NCI-H2081 treated with DMSO at 0.1 percent for 48 hours (cell line): Measurements from ENCODE around the gene CMTM3.
"Not testable (repeated sequence)": the region's sequence is repeated elsewhere in the genome, so short reads cannot be mapped to it uniquely, and the experiment has no call there.

Source experiments
- DNase-seq: peaks from one replicate; lab custom pipeline; 2025; lab: John Stamatoyannopoulos, UW

The CMTM3 gene, protein sequence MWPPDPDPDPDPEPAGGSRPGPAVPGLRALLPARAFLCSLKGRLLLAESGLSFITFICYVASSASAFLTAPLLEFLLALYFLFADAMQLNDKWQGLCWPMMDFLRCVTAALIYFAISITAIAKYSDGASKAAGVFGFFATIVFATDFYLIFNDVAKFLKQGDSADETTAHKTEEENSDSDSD

DNA sequence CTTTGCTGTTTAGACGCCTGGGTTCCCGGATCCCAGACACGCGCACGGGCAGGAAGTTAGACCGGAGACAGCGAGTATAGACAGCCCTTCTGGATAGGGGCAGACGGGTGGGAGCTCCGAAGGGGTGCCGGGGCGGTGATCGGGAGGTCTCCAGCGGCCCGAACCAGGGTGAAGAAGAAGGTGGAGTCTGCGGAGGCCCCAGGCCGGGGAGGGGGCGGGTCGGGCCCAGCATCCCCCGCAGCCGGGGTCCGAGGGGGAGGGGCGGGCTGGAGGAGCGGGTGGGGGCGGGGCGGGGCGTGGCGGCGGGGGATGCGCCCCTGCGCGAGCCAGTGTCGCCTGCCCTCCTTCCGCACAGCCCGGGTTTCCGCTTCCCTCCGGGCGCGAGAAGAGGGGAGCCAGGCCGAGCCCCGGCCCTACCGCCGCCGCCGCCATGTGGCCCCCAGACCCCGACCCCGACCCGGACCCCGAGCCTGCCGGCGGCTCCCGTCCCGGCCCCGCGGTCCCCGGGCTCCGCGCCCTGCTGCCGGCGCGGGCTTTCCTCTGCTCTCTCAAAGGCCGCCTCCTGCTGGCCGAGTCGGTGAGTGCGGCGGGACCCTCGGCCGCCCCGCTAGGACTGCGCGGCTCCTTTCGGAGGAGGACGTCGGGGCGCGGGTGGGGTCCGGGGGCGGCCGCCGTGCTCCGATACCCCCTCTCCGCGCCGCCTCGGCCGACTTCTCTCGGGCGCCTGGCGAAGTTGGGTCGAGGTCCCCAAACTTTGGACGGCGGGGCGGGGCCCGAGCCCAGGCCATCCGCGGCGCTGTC is at the start of gene CMTM3:
CMTM3 (plus strand) TSS at position 329 of the 801 bp plus-strand sequence; CDS start at position 431, 102 bp downstream.
- no peak for DNase-seq

DNA sequence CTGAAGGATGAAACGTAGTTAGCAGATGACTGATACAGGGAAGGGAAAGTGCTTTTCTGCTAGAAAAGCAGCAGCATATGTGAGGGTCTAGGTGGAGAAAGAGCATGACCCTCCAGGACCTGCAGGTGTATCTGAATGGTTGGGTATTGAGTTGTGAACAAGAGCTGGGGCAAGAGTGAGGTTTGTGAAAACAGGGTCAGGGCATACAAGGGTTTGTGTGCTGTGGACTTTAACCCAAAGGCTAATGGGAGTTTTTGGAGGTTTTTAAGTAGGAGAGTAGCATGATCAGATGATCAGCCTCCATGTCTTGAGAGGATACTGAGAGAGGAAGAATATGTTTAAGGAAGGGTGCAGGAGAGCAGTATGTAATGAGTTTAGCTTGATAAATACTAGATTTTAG is 44.4 kb upstream of the CMTM3 start:
- no peak for DNase-seq

DNA sequence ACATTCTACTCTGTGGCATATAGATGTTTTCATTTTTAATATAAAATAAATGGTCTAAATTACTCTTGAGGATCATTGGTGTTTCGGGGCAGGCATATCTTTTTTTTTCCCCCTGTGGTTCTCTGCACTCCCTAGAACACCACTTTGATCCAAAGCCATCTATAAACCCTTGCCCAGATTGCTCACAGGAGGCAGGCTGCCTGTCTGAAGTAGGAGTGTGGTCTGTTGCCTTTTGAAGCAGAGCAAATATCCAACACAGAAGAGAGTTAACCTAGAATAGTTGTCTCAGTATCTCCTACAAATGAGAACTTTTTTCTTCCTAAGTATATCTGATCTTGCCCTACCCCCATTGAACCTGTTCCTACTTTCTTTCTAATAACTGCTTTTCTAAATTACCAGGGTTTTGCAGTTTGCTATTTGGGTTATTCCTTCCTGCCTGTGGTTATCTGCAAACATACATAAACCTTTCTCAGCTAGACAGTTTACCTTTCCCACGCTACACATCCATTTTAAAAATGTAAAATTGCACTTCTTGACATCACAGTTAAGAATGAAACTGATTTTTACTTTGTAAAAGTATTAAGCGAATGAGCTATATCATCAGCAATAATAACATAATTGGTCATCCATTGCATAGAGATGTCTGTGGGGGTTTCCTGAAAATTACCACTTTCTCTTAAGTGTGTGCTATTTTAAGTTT is 43.0 kb upstream of the CMTM3 start:
- no peak for DNase-seq

DNA sequence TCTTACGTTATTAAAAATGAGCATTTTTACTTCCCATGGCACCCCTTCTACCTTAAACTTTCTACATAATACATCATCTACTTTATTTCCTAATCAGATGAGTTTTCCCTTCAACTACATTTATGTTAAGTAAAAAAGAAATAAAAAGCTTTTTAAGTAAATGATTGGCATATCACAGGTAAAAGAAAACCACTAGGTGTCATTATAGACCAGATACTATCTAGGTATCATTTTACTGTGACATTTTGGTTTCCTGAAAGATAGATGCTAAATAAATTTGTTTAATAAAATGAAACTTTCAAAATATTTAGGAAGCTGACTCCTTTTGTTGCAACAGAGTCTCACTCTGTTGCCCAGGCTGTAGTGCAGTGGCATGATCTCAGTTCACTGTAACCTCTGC is 42.1 kb upstream of the CMTM3 start:
- no peak for DNase-seq

DNA sequence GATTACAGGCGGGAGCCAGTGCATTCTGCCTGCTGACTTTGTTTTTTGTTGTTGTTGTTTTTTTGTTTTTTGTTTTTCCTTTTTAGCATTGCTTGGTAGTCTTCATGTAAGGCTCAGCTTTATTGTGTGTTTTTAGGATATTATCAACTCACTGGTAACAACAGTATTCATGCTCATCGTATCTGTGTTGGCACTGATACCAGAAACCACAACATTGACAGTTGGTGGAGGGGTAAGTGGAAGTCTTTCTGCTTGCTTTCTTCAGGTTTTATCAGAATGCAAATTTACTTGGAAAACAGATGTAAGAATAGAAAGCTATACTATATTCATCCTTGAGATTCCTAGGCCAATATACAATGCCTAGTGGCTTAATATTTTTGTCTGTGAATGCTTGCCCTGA is 41.5 kb upstream of the CMTM3 start:
- no peak for DNase-seq

DNA sequence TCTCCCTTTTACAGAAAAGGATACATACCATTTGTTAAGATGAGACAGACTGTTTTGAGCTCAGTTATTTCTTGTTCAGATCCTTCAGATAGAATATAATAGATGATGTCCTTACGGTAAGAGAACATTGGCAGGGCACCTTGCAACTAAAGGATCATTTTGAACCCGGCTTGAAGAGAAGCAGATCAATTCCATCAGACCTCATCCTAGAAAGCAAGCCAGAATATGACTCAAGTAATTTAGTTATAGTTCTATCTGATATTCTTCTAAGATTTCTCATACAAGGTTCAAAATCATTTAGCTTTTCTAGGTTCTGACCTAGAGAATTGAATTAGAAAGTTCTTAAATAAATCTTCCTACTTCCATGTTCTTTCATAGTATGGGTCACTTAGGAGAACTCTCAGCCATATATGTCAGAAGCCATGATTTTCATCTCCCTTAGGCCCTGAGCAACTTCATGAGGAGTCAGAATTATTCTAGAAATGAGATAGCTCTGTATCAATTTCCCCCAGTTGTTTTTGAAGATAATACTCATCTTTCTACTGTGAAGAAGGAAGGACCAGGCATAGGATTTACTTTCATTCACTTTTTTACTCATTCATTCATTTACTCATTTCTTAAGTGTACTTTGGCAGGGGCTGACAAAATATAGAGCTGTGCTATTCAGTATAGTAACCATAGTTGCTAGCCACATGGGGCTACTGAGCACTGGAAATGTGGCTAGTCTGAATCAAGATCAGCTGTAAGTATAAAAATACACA is 40.8 kb upstream of the CMTM3 start:
- DNase-seq = no peak

DNA sequence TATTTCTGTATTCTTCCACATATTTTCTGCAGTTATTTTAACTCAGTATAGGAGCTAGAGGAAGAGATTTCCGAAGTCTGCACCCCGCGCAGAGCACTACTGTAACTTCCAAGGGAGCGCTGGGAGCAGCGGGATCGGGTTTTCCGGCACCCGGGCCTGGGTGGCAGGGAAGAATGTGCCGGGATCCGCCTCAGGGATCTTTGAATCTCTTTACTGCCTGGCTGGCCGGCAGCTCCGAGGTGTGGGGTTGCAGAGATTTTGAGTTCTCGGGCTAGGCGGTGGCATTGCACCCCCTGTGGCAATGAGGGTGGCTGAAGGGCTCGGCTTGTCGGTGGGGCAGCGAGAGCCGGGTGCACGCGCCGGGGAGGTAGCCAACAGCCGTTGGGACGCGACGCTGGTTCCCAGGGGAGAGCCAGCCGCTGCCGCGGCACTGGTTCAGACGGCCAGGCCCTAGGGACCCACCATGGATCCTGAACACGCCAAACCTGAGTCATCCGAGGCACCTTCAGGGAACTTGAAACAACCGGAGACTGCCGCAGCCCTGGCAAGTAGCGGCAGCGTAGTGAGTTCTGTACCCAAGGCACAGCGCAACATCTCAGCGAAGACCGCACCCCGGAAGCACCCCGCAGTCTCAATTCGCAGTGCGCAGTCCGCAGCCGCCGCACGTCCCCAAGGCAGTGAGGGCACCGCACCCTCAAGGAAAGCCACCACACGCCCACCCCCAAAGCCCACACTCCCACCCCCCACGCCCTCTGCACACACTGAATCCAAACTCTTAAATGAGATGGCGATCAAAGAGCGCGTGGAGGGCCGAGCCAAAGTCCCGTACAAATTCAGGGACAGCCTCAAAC is 38.2 kb upstream of the CMTM3 start, which contains the start of gene CMTM1:
CMTM1 (plus strand) TSS at position 389 of the 851 bp plus-strand sequence; CDS start at position 464, 75 bp downstream.
- no peak for DNase-seq

DNA sequence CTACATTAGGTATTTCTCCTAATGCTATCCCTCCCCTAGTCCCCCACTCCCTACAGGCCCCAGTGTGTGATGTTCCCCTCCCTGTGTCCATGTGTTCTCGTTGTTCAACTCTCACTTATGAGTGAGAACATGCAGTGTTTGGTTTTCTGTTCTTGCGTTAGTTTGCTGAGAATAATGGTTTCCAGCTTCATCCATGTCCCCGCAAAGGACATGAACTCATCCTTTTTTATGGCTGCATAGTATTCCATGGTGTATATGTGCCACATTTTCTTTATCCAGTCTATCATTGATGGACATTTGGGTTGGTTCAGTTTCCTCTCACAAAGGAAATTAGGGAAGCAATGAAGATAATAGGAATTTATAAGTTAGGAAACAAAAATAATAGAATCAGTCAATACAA is 37.2 kb upstream of the CMTM3 start:
- DNase-seq = not testable (repeated sequence)

DNA sequence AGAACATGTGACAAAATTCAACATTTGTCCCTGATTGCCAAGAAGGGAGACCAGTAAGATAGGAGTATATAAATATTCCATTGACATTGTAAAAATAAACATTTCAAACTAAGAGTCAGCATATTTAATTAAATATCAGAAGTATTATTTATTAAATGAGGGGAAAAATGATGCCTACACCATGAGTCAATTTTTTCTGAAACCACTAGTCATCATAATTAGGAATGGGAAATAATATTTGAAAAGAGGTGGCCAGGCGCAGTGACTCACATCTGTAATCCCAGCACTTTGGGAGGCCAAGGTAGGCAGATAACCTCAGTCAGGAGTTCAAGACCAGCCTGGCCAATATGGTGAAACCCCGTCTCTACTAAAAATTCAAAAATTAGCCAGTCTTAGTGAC is 36.1 kb upstream of the CMTM3 start:
- no peak for DNase-seq

DNA sequence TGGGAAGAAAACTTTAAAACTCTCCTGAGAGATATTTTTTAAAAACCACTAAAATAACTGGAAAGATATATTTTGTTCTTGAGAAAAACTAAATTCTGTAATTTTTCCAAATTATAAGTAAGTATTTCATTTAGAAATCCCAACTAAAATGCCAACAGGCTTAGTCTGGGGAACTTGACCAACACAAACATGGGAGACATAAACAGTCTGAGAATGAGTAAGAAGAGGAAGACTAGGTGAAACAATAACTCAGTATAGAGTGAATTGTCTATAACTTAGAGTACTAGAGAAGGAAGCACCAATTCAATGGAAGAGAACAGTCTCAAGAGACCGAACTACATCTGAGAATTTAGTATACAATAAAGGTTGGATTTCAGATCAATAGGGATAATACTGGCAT is 35.4 kb upstream of the CMTM3 start:
- DNase-seq = no peak

DNA sequence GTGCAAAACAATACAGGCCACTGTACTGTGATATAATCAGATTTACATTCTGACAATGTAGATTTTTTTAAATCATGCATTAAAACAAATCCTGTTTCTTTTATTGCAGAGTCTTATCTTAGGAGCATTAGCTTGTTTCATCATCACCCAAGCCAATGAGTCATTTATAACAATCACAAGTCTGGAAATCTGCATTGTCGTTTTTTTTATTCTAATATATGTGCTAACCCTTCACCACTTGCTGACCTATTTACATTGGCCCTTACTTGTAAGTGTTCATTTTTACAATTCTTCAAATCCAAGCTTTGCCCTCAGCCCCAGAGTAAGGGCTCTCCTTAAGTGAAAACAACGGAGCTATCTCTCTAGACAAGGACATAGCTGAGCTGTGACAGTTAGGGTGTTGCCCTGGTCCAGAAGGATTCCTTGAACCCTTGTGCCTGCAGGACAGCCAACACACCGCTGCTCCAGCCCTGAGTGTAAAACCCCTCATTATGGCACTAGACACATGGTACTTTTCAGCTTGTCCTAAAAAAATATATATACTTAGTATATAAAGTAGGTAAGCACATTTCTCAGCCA is 34.6 kb upstream of the CMTM3 start:
- no peak for DNase-seq

DNA sequence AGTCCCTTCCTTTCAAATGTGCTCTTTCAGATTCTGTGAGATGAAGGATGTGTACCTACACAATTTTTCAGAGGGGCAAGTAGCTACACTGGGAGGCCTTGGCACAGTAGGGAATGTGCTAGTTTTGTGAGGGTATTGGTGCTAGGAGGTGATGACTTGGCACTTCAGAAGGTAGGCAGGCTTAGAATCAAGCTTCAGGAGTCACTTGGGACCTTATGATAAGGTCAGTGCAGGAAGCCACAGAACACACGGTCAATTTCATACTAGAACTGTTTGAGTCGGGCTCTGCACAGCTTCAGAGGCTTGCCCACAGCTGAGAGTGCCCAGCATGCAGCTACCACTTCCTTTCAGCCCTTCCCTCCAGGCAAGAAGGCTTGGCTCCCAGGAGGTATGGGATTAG is 32.1 kb upstream of the CMTM3 start:
- no peak for DNase-seq

DNA sequence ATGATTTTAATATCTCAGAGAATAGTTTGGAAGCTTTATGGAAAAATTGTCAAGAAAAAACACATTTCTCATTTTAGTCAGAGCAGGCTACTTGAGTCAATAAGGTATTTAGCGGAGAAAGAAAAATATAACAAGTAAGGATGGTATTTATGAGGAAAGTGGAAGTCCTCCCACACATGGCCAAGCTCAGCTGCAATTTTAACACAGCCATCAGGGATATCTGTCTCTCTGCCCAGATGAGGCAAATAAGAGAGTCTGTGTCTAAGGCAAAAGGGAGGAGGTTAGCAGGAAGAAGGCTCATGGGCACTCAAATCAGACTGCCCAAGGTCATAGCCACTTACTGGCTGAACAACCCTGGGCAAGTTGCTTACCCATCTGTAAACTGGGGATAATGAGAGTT is 30.4 kb upstream of the CMTM3 start:
- no peak for DNase-seq

DNA sequence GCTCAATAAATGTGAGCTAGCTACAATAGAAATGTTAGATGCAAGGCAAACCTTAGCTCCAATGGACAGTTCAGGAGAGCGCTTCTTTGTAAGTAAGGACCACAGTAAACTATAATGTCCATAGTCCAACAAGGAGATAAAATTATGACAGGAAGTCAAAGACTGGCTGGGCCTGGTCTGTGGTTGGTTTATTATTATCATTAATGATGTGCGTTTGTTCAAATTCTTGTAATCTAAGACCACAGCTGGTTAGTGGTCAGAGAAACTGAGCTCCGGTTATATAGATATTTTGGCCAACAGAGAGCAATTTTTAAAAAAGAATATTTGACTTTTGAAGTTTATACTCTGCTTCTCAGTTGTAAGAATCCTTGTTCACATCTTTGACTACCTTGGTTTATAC is 30.0 kb upstream of the CMTM3 start:
- no peak for DNase-seq

DNA sequence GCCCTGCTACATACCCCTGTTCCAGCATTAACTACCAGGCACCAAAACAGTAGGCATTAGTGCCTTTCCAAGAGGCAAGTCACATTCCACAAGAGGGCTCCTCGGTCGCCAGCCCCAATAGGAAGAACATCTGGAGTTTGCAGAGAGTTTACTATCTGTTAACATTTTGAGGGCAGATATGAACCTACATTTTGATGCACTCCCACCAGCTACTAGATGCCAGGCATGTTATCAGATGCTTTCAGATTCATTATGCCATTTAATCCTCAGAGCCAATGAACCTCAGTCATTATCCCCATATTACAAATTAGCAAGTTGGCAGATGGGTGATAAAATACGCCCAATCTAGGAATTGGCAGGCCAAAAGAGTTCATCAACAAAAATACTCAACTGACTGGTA is 29.4 kb upstream of the CMTM3 start:
- DNase-seq = no peak

DNA sequence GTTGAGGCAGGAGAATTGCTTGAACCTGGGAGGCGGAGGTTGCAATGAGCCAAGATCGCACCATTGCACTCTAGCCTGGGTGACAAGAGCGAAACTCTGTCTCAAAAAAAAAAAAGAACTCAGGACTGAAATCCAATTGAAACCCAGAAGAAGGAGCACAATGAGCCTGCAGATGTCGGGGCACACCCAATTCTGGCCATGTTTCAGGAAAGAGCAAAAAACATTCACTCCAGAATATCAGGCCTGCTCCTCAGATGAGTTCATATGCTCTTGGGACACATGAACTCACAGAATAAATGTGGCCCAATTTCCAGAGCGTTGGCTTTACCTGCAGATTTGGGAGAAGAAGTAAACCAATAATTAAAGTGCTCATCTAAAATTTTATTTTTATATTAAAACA is 28.2 kb upstream of the CMTM3 start:
- no peak for DNase-seq

DNA sequence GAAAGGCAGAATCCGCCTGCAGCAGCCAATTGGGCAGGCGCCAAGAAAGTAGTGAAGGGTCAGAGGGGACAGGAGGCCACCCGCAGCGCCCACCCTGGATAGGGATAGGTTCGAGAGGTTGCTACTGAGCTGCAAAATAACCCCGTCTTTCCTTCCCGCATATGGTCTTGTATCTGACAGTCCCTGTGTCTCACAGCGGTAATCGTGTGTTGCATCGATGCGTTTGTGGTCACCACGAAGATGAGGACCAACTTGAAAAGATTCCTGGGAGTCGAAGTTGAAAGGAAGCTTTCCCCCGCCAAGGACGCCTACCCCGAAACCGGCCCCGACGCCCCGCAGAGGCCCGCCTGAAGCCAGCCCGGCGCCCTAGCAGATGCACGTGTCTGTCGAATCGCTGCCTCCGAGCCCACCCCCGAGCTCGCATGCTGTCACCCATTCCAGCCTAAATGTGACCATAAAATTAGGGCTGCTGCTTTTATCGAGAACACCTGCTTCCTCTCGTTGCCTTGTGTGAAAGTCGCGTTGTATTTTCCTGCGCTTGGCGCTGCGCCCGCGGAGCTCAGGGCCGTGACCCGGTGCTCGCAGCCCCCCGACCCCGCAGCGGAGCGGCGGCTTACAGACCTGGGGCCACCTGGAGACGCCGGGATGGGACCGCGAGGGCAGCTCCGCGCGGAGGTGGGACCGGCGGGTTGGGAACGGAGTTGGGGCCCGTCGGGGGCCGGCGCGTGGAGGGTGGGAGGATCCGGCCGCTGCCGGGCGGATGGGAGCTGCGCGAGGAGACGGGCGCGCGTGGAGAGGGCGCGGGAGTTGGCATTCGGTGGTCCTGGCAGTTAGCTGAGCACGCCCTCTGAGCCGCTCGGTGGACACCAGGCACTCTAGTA is 25.6 kb upstream of the CMTM3 start, which contains the start of gene CMTM2:
CMTM2 (plus strand) TSS at position 813 of the 881 bp plus-strand sequence. CDS start 145 bp downstream, outside the sequence.
- DNase-seq = no peak

DNA sequence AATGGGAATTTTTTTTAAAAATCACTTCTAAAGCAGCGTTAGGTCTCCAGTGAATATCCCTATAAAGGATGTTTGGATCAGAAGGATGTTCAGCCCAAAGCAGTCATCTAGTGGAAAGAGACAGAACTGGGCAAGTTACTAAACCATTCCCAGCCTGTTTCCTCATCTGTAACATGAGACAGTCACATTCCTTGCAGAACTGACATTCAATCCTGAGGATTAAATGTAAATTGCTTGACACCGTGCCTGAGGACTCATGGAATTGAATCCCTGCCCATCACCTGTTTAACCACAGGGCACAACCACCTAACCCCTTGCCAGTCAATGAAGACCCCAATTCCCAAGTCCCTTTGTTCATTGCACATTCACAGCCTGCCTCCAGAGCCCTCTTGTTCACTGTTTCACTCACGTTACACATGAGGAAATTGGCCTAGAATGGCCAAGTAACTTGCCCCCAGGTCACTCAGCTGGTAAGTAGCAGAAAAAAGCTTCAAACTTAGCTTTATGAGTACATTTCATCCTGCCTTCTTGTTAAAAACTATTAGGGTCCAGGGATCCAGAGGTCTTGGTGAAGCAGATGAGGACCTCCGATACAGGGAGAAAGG is 23.8 kb upstream of the CMTM3 start:
- DNase-seq = no peak

DNA sequence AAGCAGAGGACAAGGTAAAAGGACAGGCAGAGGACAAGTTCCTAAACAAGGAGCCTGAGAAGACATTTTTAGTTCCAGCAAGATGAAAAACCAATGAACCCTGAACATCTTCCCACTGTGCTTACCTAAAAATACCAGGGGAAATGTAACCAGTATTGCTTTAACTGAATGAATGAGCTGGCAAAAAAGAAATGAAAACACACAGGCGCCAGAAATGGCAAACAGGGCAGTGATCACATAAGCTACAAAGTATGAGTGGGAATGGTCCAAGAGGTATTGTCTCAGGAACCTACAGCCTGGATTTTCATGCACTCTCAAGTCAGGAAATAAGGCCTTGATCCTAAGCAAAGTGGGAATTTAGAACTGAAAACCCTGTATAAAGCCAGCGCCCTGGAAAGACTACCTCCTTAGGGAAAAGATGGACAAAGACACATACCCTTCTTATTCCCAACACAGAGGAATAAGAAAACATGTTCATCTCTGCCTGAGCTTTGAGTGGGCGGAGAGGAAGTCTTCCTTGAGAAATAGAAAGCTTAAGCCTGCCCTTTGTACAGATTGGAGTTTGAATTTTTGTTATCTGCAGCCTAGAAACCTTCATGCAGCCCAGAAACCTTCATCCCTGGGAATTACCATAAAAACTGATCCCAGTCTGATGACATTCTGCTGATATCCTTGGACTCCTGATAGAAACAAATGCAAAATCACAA is 23.1 kb upstream of the CMTM3 start:
- DNase-seq = no peak
